ENCODE data around the gene PRPF19. TPM values are rescaled to one million over a fixed set of nuclear protein-coding genes. Genes with fewer than 3 reads are reported as not detected.

The PRPF19 gene
- total and polyA plus RNA-seq, 2 of the 13 experiments (the other 11 are each of a cell fraction or from before 2014, with no cell fraction given) = 27.4 to 91.1 TPM

GRCh38 chr11:60906132-60906972 lies at the start of gene PRPF19 (continued):
- TF ChIP-seq ZNF484 (CRISPR knock-in tag; IDR thresholded peaks at IDR 0.05; ENCODE audit: borderline replicate concordance, low read depth) (no peak), ZBTB7A (CRISPR knock-in tag; IDR thresholded peaks at IDR 0.05) (no peak), SIX1 (CRISPR knock-in tag; IDR thresholded peaks at IDR 0.05; ENCODE audit: borderline replicate concordance) (no peak), PHF5A (CRISPR knock-in tag; IDR thresholded peaks at IDR 0.05; ENCODE audit: low read depth, unreplicated experiment) (no peak), TGIF2 (CRISPR knock-in tag; IDR thresholded peaks at IDR 0.05) (peak; percentile 70), ZNF281 (CRISPR knock-in tag; IDR thresholded peaks at IDR 0.05; ENCODE audit: borderline replicate concordance) (peak; percentile 16; the same call in 1 of the 2 replicates), ZNF563 (CRISPR knock-in tag; IDR thresholded peaks at IDR 0.05) (peak; percentile 88; the same call in 1 of the 2 replicates), ZNF280B (CRISPR knock-in tag; IDR thresholded peaks at IDR 0.05; ENCODE audit: borderline replicate concordance) (no peak), ZC3H13 (CRISPR knock-in tag; IDR thresholded peaks at IDR 0.05) (peak; percentile 76; the same call in 1 of the 2 replicates), SCMH1 (CRISPR knock-in tag; IDR thresholded peaks at IDR 0.05; ENCODE audit: borderline replicate concordance) (no peak), THAP11 (CRISPR knock-in tag; IDR thresholded peaks at IDR 0.05) (peak; percentile 98), NFKB2 (CRISPR knock-in tag; IDR thresholded peaks at IDR 0.05; ENCODE audit: borderline replicate concordance) (peak; percentile 64; the same call in 1 of the 2 replicates), HMGA1 (CRISPR knock-in tag; conservative IDR thresholded peaks at IDR 0.05) (no peak), ZNF557 (CRISPR knock-in tag; IDR thresholded peaks at IDR 0.05) (no peak), RNF2 (conservative IDR thresholded peaks at IDR 0.05; ENCODE audit: low read depth) (no peak; the same call in 1 of the 2 replicates), PLSCR1 (CRISPR knock-in tag; IDR thresholded peaks at IDR 0.05; ENCODE audit: borderline replicate concordance) (no peak), ZC3H4 (CRISPR knock-in tag; IDR thresholded peaks at IDR 0.05; ENCODE audit: borderline replicate concordance) (no peak), ZFP36L2 (CRISPR knock-in tag; IDR thresholded peaks at IDR 0.05) (no peak), ZBTB1 (CRISPR knock-in tag; IDR thresholded peaks at IDR 0.05; ENCODE audit: borderline replicate concordance) (0 out of 2 replicates have a peak, but pooled peaks have one; percentile 30), JDP2 (CRISPR knock-in tag; IDR thresholded peaks at IDR 0.05; ENCODE audit: borderline replicate concordance) (no peak), ZNF367 (CRISPR knock-in tag; IDR thresholded peaks at IDR 0.05; ENCODE audit: borderline replicate concordance) (no peak), MTF1 (CRISPR knock-in tag; IDR thresholded peaks at IDR 0.05) (no peak), ZNF556 (CRISPR knock-in tag; IDR thresholded peaks at IDR 0.05; ENCODE audit: borderline replicate concordance) (peak; percentile 54; the same call in 1 of the 2 replicates), ARHGAP35 (CRISPR knock-in tag; IDR thresholded peaks at IDR 0.05; ENCODE audit: borderline replicate concordance) (peak; percentile 72; the same call in 1 of the 2 replicates), BORCS8-MEF2B (CRISPR knock-in tag; IDR thresholded peaks at IDR 0.05) (0 out of 2 replicates have a peak, but pooled peaks have one; percentile 49), SOX5 (CRISPR knock-in tag; IDR thresholded peaks at IDR 0.05; ENCODE audit: borderline replicate concordance) (peak; percentile 37; the same call in 1 of the 2 replicates)

Measured in HepG2 (cell line).